HepG2 (cell line): Measurements from ENCODE around the gene PLOD2. TPM values are rescaled to one million over a fixed set of nuclear protein-coding genes. Genes with fewer than 3 reads are reported as not detected.

Experiments
- ATAC-seq: fragments of 200-7000 bp; cut with Tn5 transposase; 3 replicates; pipeline ENCODE4 v1.9.1; 2020; ENCODE audit warnings: mild to moderate bottlenecking, moderate library complexity
- BruUV-seq: library from RNA; stranded (reverse); fragments of 400-500 nt; replicated peaks from 2 replicates; lab custom pipeline; 2021; lab: Mats Ljungman, UMichigan
- CTCF ChIA-PET: fragments of 300-600 bp; formaldehyde crosslinking; extraction: SDS; loops from one replicate; lab custom pipeline; 2021; ENCODE audit warnings: low total read pairs, inconsistent platforms, low intra/inter-chr PET ratio; lab: Yijun Ruan, JAX
- POLR2A ChIA-PET: fragments of 350-600 bp; sonication (Branson Sonifier 250); formaldehyde crosslinking; loops from one replicate; lab custom pipeline; 2020; ENCODE audit warnings: antibody characterized with exemption, inconsistent platforms; lab: Yijun Ruan, JAX
- DNase-seq: peaks from one replicate; pipeline ENCODE4 v3.0.0-alpha.2; 2015; ENCODE audit warnings: low spot score
- FAIRE-seq: peaks from 3 replicates; lab custom pipeline; 2011; peaks lifted over from hg19 to GRCh38; lab: Jason Lieb, UNC
- H2AFZ ChIP-seq: one replicate; pipeline ENCODE4 v1.6.1; 2011; ENCODE audit warnings: low read length, inconsistent platforms
- H3K27ac ChIP-seq: fragments of 300-600 bp; 3 replicates; pipeline ENCODE4 v1.8.0; 2011; ENCODE audit warnings: mixed run types, mild to moderate bottlenecking, mixed read lengths, low read length, inconsistent platforms; ENCODE audit not compliant: insufficient read depth; ENCODE audit errors: extremely low read length
- H3K27me3 ChIP-seq, 2 experiments: fragments of 200-600 bp in 1 of 2; 2 replicates in 1 of 2; 3 replicates in 1 of 2; pipeline versions ENCODE4 v1.6.0 to v1.8.0; 2011; ENCODE audit warnings: low read length in 2 of 2, mild to moderate bottlenecking in 2 of 2, moderate library complexity in 2 of 2, inconsistent platforms in 1 of 2; ENCODE audit not compliant: insufficient read depth in 2 of 2, control insufficient read depth in 1 of 2
- H3K36me3 ChIP-seq, 2 experiments: fragments of 200-600 bp in 1 of 2; replicated peaks in 1 of 2; 2 replicates in 1 of 2; 3 replicates in 1 of 2; pipeline versions ENCODE4 v1.5.1 to v1.8.0; 2011; ENCODE audit warnings: low read length in 2 of 2, inconsistent platforms in 1 of 2; ENCODE audit not compliant: insufficient read depth in 2 of 2, control insufficient read depth in 1 of 2
- H3K4me1 ChIP-seq: 2 replicates; pipeline ENCODE4 v1.5.1; 2012; ENCODE audit warnings: low read length, inconsistent platforms; ENCODE audit not compliant: insufficient read depth
- H3K4me2 ChIP-seq: 2 replicates; pipeline ENCODE4 v1.6.0; 2011; ENCODE audit warnings: low read depth, low read length, inconsistent platforms
- H3K4me3 ChIP-seq, 3 experiments: fragments of 200-600 bp in 1 of 3; sonication (generic), shearing (Covaris generic) in 1 of 3; replicated peaks in 1 of 3; 2 replicates each; pipeline ENCODE4 v1.5.1; 2011 to 2016; ENCODE audit warnings: low read length in 3 of 3, inconsistent platforms in 2 of 3, low read depth in 2 of 3, mild to moderate bottlenecking in 2 of 3, control low read depth in 1 of 3, mixed read lengths in 1 of 3; ENCODE audit not compliant: insufficient read depth in 1 of 3
- H3K79me2 ChIP-seq: one replicate; pipeline ENCODE4 v1.6.1; 2011; ENCODE audit warnings: low read length, inconsistent platforms; ENCODE audit not compliant: insufficient read depth
- H3K9ac ChIP-seq: 2 replicates; pipeline ENCODE4 v1.6.0; 2011; ENCODE audit warnings: mild to moderate bottlenecking, low read depth, low read length, inconsistent platforms; ENCODE audit not compliant: insufficient read depth
- H3K9me3 ChIP-seq: 2 replicates; pipeline ENCODE4 v1.5.1; 2012; ENCODE audit warnings: mild to moderate bottlenecking, low read length
- H4K20me1 ChIP-seq: 2 replicates; pipeline ENCODE4 v1.6.0; 2011; ENCODE audit warnings: inconsistent platforms, mild to moderate bottlenecking, low read length, moderate library complexity; ENCODE audit not compliant: insufficient read depth
- GATA4 ChIP-seq: sonication (generic); IDR thresholded peaks from 2 replicates; pipeline ENCODE4 v1.6.1; 2016; ENCODE audit warnings: antibody characterized with exemption, low read depth, borderline replicate concordance
- PCBP2 ChIP-seq: fragments of 200-400 bp; formaldehyde crosslinking; optimal IDR thresholded peaks from 2 replicates; pipeline ENCODE3; 2018; ENCODE audit warnings: low read length, low read depth; ENCODE audit not compliant: poor library complexity, severe bottlenecking
- RBM22 ChIP-seq: fragments of 200-400 bp; formaldehyde crosslinking; optimal IDR thresholded peaks from 2 replicates; pipeline ENCODE3; 2017; ENCODE audit warnings: mild to moderate bottlenecking, low read length, moderate library complexity
- RFX3 ChIP-seq: IDR thresholded peaks from 2 replicates; pipeline ENCODE4 v1.6.1; 2016; ENCODE audit warnings: missing biosample characterization, missing genetic modification reagents
- RFX5 ChIP-seq: IDR thresholded peaks from 2 replicates; pipeline ENCODE4 v1.6.1; 2011; ENCODE audit warnings: low read depth, low read length, improper control_type of control experiment
- SMAD3 ChIP-seq: sonication (generic); formaldehyde crosslinking; IDR thresholded peaks from 2 replicates; pipeline ENCODE4 v1.4.0; 2020; ENCODE audit warnings: missing genetic modification reagents
- SP140L ChIP-seq: sonication (generic); formaldehyde crosslinking; IDR thresholded peaks from 2 replicates; pipeline ENCODE4 v1.4.0; 2020; ENCODE audit warnings: missing genetic modification reagents, borderline replicate concordance
- ZNF460 ChIP-seq: sonication (generic); formaldehyde crosslinking; IDR thresholded peaks from 2 replicates; pipeline ENCODE4 v1.5.1; 2020; ENCODE audit warnings: missing genetic modification reagents, mild to moderate bottlenecking, borderline replicate concordance
- ZNF607 ChIP-seq: sonication (generic); formaldehyde crosslinking; IDR thresholded peaks from 2 replicates; pipeline ENCODE4 v1.5.1; 2020; ENCODE audit warnings: missing genetic modification reagents, mild to moderate bottlenecking, borderline replicate concordance
- ZNF747 ChIP-seq: sonication (generic); formaldehyde crosslinking; IDR thresholded peaks from 2 replicates; pipeline ENCODE4 v1.8.1; 2023; ENCODE audit warnings: missing genetic modification reagents, mild to moderate bottlenecking, borderline replicate concordance
- WGBS: methylation state at CpG from one replicate; pipeline ENCODE4 v1.1.6; 2017; ENCODE audit warnings: low lambda C conversion rate; 5-methylcytosine and 5-hydroxymethylcytosine counted together
- in situ Hi-C: cut with HindIII; loops from 2 replicates; pipeline ENCODE4 v1.10.0; 2017; ENCODE audit warnings: low pct_unique_long_range_greater_than_20kb; ENCODE audit not compliant: extremely low pct_ligation_motif_present
- intact Hi-C: fragments of 100-400 bp; cut with micrococcal nuclease; formaldehyde crosslinking; loops from one replicate; pipeline ENCODE4 v1.10.0; 2022; ENCODE audit not compliant: unreplicated experiment
- polyA plus RNA-seq, 8 experiments: library from polyadenylated mRNA; depleted of rRNA in 3 of 8; stranded (reverse) in 7 of 8; unstranded in 1 of 8; fragments of >200 nt; fragmentation: Illumina TruSeq in 4 of 8; extraction: Trizol in 4 of 8; gene quantifications; 2 replicates each; pipeline versions ENCODE4 v1.2.1 to v1.2.3, GENCODE V29; 2011 to 2016; ENCODE audit warnings: low read depth in 4 of 8, missing spikeins in 1 of 8, mixed read lengths in 1 of 8; ENCODE audit not compliant: insufficient read depth in 1 of 8
- total RNA-seq, 5 experiments: library from RNA; depleted of rRNA; stranded (reverse); fragments of >200 nt; fragmentation: Illumina TruSeq; extraction: Trizol; gene quantifications; 2 replicates each; pipeline ENCODE4 v1.2.3, GENCODE V29; 2016; ENCODE audit warnings: low read depth in 1 of 5
- TF ChIP-seq, protein P1 (sequence below): sonication (generic); formaldehyde crosslinking; IDR thresholded peaks from 2 replicates; pipeline ENCODE4 v1.5.1; 2020; ENCODE audit warnings: mild to moderate bottlenecking, moderate library complexity, missing genetic modification reagents
- TF ChIP-seq, protein P2 (sequence below): sonication (generic); formaldehyde crosslinking; IDR thresholded peaks from 2 replicates; pipeline ENCODE4 v1.4.0; 2020; ENCODE audit warnings: missing genetic modification reagents

The PLOD2 gene
- total and polyA plus RNA-seq, 2 of the 13 experiments (the other 11 are each of a cell fraction or from before 2014, with no cell fraction given): 107 to 161 TPM

DNA sequence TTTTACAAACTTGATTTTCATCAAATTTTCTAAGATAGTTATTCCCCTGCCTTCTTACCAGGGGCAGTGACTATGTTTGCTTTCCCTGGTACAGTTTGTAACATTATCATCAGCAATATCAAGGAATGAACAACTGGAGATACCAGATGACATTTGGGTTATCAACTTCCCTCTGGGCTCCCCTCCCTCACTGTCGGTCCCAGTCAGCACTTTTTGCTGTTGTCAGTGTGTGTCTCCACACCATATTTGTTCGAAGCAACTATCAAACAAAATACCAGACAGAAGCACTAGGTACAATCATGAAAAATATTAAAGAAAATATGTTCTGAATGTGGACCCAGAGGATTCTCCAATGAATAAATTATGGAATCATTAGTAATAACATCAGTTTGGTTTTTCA is 75.3 kb downstream of the PLOD2 start (continued):
- TF ChIP-seq GATA4: no peak
- TF ChIP-seq PCBP2: no peak
- TF ChIP-seq ZNF460 (CRISPR knock-in tag): no peak
- TF ChIP-seq ZNF747 (CRISPR knock-in tag): no peak
- TF ChIP-seq SP140L (CRISPR knock-in tag): no peak
- TF ChIP-seq, protein P1, sequence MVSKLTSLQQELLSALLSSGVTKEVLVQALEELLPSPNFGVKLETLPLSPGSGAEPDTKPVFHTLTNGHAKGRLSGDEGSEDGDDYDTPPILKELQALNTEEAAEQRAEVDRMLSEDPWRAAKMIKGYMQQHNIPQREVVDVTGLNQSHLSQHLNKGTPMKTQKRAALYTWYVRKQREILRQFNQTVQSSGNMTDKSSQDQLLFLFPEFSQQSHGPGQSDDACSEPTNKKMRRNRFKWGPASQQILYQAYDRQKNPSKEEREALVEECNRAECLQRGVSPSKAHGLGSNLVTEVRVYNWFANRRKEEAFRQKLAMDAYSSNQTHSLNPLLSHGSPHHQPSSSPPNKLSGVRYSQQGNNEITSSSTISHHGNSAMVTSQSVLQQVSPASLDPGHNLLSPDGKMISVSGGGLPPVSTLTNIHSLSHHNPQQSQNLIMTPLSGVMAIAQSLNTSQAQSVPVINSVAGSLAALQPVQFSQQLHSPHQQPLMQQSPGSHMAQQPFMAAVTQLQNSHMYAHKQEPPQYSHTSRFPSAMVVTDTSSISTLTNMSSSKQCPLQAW (CRISPR knock-in tag): no peak
- no peak for TF ChIP-seq ZNF607 (CRISPR knock-in tag)
- TF ChIP-seq, protein P2, sequence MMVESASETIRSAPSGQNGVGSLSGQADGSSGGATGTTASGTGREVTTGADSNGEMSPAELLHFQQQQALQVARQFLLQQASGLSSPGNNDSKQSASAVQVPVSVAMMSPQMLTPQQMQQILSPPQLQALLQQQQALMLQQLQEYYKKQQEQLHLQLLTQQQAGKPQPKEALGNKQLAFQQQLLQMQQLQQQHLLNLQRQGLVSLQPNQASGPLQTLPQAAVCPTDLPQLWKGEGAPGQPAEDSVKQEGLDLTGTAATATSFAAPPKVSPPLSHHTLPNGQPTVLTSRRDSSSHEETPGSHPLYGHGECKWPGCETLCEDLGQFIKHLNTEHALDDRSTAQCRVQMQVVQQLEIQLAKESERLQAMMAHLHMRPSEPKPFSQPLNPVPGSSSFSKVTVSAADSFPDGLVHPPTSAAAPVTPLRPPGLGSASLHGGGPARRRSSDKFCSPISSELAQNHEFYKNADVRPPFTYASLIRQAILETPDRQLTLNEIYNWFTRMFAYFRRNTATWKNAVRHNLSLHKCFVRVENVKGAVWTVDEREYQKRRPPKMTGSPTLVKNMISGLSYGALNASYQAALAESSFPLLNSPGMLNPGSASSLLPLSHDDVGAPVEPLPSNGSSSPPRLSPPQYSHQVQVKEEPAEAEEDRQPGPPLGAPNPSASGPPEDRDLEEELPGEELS: no peak
- TF ChIP-seq RFX3 (CRISPR knock-in tag): no peak
- no peak for TF ChIP-seq RFX5

DNA sequence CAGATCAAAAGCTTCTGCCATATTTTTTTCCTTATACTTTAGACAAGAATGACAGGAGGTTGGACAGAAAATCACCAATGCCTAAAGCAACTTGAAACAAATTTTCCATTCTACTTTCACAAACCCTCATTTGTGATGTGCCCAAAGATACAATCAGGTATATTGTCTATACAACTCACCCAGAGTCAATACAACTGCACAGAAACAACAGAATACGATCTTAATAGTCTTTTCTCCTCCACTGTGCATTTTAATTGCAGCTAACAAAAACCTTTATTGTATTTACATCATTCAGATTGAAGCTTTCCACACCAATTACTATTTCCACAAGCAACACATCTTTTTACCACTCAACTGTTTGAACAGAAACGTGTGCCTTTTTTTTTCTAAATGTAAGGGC is 80.4 kb downstream of the PLOD2 start:
- WGBS: 98% methylated on average over 2 of the region's 2 CpGs
- H3K4me3 ChIP-seq: no peak overlapping the region
- POLR2A ChIA-PET: no interaction called here
- H2AFZ ChIP-seq: no peak overlapping the region
- intact Hi-C loops: no loop called here
- H3K4me1 ChIP-seq: no peaks in the 10 kb centered on the region
- no peak for ATAC-seq
- H3K27ac ChIP-seq: no peak overlapping the region
- no peak overlapping the region for H3K4me2 ChIP-seq
- TF ChIP-seq RBM22 (peak; percentile 60), SMAD3 (CRISPR knock-in tag) (no peak)
- TF ChIP-seq, all 625 proteins: peak for 1
- H3K36me3 ChIP-seq: peaks cover 10 to 33% of the 10 kb centered on the region in 2 experiments
- H3K79me2 ChIP-seq: no peaks in the 10 kb centered on the region
- BruUV-seq: no TSS peak
- H3K9me3 ChIP-seq: no peaks in the 10 kb centered on the region
- H3K9ac ChIP-seq: no peak overlapping the region
- no peaks in the 10 kb centered on the region for H3K27me3 ChIP-seq
- DNase-seq (no peak), FAIRE-seq (no peak)
- H4K20me1 ChIP-seq: peaks cover 6% of the 10 kb centered on the region; the same call in 1 of the 2 replicates
- CTCF ChIA-PET: no interaction called here
- in situ Hi-C loops: no loop called here
